NCI-H1694 (cell line): Measurements from ENCODE around the gene SPATA31A6.
"Not testable (repeated sequence)": the region's sequence is repeated elsewhere in the genome, so short reads cannot be mapped to it uniquely, and the experiment has no call there.

ENCODE experiments used
- DNase-seq: peaks from one replicate; lab custom pipeline; 2025; lab: John Stamatoyannopoulos, UW

SPATA31A6 gene

DNA sequence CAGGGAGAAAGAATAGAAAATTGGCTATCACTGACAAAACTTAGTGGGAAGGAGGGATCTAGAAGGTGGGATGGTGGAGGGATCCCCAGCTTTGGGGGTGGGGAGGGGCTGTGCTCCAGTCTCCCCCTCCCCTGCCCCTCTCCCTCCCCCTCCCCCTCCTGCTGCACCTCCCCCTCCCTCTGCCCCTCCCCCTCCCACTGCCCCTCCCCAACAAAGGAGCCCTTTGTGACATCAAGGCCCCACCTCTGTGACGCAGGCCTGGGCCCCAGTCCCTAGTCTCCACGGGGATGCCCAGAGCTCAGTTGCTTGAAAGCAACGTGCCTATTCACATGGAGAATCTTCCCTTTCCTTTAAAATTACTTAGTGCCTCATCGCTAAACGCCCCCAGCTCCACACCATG, at the start of gene SPATA31A6:
TSS of gene SPATA31A6 (plus strand) at position 301 of the 400 bp plus-strand sequence. CDS start at position 330, 29 bp downstream.
- not testable (repeated sequence) for DNase-seq

DNA sequence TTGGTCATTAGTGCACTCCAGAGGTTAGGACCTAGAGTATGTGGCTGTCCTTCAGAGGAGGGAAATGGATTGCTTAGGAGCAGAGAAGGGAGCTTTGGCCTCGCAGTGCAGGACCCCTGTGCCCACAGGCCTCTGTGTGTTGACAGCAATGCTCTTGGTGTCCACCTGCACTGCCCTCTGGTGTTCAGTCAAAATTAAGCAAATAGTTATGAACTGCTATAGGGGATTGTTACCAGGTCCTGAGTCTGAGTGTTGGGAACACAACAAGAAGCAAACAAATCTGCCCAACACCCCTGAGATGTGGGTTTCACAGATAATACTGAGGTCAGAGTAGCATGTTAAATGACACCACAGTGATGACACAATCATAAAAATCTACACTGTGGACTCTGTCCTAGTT, 23.2 kb upstream of the SPATA31A6 start:
- not testable (repeated sequence) for DNase-seq

DNA sequence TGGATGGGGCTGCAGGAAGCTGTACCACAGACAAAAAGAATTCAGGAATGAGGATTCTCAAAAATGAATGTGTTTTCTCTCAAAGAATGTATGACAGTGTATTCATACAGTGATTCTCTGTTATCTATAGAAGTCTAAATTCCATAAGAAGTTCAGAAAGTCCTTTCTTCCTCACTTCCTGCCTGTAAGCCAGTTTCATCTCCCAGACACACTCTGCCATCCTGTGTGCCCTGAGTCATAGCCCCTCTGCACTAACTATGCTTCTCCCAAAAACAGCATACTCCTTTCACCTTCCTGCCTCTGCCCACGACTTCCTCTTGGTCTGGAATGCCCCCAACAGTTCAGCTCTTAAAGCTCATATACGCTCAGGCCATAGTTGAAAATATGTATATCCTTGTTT, 36.4 kb downstream of the SPATA31A6 start:
- not testable (repeated sequence) for DNase-seq

DNA sequence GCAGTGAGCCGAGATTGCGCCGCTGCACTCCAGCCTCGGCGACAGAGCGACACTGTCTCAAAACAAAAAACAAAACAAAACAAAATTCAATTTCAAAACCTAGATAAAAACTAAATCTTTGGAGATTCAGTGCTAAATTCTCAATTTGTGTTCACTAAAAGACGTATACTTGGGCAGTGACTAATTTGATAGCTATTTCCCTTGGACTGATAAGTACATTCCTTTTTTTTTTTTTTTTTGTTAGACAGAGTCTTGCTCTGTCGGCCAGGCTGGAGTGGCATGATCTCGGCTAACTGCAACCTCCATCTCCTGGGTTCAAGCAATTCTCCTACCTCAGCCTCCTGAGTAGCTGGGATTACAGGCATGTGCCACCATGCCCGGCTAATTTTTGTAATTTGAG, 39.8 kb downstream of the SPATA31A6 start:
- DNase-seq: not testable (repeated sequence)

DNA sequence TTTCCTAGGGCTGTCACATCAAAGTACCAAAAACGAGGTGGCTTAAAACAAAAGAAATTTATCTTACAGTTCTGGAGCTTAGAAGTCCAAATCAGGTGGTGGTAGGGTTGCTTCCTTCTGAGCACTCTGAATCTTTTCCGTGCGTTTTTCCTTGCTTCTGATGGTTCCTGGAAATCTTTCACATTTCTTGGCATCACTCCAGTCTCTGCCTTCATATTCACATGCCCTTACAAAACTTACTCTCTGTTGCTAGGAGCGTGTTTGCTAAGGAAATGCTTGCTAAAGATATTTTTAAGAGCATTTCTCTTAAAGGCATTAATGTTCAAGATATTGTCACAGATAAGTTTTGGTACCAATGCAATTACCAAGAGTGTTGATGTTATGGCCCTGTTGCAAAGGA, 49.6 kb downstream of the SPATA31A6 start:
- not testable (repeated sequence) for DNase-seq

DNA sequence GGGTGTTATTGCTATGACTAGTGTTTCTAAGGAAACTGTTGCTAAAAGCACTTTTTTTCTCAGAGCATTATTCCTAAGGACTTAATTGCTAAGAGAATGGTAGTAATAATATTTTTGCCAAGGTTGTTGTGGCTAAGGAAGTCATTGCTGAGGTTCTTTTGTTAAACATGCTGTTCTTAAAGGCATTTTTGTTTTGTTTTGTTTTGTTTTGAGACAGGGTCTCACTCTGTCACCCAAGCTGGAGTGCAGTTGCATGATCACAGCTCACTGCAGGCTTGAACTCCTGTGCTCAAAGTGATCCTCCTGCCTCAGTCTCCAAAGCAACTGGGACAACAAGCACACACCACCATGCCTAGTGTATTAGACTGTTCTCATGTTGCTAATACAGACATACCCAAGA, 51.2 kb downstream of the SPATA31A6 start:
- not testable (repeated sequence) for DNase-seq

DNA sequence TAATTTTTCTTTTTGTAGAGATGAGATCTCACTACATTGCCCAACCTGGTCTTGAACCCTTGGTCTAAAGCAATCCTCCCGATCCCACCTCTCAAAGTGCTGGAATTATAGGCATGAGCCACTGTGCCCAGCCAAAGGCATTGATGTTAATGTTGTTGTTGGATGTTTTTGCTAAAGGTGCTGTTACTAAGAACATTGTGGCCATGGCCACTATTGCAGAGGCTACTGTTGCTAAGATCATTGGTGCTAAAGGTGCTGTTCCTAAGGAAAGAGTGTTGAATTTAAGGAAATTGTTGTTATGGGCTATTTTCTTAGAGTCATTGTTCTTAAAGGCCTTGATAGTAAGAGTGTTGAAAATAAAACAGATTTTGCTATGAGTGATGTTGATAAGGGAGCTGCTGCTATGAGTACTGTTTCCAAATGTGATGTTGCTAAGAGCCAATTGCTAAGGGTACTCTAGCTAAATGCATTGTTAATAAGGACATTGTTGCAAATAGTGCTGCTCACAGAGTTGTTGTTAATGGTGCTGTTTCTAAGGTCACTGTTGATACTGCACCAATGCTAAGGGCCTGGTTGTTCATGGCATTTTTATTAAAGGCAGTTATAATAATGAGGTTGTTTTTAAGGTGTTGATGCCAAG, 52.0 kb downstream of the SPATA31A6 start:
- not testable (repeated sequence) for DNase-seq

DNA sequence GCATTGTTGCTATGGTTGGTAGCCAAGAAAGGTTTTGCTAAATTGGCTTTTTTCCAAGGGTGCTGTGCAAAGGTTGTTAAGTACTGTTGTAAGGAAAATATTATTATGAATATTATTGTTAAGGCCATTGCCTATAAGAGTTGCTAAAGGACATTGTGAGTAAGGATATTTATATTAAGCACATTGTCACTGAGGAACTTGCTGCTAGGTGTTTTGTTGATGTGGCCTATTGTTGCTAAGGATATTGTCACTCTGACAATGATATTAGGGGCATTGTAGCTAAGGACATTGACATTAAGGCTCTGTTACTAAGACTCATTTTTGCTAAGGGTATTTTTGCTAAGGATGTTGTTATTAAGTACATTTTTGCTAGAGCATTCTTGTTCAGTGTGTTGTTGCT, 52.6 kb downstream of the SPATA31A6 start:
- not testable (repeated sequence) for DNase-seq

DNA sequence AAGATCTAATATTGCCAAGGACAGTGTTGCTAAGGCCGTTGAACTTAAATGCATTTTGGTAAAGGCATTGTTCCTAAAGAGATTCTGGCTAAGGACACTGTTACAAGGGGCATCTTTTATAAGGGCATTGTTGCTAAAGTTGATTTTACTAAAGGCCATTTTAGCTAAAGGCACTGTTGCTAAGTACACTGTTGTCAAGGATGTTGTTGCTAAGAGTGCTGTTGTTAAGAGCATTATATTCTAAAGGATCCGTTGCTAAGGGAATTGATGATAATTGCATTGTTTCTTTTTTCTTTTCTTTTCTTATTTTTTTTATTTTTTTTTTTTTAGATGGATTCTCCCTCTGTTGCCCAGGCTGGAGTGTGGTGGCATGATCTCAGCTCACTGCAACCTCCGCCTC, 53.9 kb downstream of the SPATA31A6 start:
- DNase-seq: not testable (repeated sequence)

DNA sequence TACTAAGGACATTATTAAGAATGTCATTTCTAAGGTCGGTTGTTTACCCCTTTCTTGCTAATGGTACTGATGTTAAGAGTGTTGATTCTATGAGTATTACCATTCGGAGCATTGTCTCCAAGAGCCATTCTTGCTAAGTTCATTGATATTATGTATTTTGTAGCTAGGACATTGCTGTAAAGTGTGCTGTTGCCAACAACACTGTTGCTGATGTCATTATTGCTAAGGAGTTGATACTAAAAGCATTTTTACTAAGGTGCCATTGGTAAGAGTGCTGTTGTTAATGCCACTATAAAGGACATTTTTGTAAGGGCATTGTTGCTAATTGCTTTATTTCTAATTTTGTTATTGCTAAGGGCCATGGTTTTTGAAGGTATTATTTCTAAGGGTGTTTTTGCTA, 55.4 kb downstream of the SPATA31A6 start:
- DNase-seq: not testable (repeated sequence)
